ENCODE data around the gene SRSF3. TPM values are rescaled to one million over a fixed set of nuclear protein-coding genes. Genes with fewer than 3 reads are reported as not detected.
"Not testable (repeated sequence)": the region's sequence is repeated elsewhere in the genome, so short reads cannot be mapped to it uniquely, and the experiment has no call there.

The SRSF3 gene
- total and polyA plus RNA-seq, 8 donors: 60.5 to 122 (median 105) TPM

DNA sequence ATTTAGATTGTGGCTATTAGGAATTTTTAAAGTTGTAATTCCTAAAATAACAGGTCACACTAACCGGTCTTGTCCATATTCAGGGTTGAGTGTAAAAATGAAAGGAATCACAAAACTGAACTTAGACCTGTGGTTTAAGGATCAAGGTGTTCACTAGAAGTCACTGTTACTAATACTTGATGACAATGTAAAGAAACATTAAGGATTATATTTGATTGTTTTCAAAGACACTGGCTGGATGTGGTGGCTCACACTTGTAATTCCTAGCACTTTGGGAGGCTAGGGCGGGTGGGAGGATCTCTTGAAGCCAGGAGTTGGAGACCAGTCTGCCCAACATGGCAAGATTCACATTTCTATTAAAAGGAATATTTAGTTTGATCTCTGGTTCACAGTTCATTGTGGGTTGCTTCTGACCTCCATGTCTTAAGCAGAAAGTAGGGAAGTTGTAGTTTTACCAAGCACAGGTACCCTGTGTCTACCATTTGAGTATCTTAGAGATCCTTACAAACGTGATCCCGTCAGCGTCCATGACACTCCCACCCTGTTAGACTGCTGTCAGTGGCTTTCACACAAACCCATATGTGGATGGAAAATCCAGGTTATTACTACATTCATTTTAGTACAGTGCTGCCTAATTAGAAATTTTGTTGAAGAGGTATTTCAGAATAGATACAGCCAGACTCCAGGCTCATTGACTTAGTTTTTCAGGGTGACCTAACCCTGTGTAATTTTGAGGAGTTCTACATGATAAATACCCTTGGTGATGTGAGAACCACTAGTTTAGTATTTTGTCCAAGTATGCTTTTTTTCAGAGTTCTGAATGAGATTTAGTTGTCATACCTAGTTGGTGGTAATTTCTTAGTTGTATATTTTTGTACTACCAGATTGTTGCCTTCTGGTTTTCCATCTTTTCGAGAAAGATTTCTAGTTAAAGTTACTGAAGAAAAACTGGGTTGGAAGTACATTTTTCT lies 10.2 kb downstream of the SRSF3 start:
- DNase-seq (peak in 1 of 6 donors; percentile 16), FAIRE-seq (no peak), ATAC-seq (no peak)
- Histone ChIP-seq H3K36me3 (peaks cover 7 to 83% (median 56%) of the 10 kb centered on the region in 3 donors), H3K27ac (no peak overlapping the region), H3K9me3 (no peaks in the 10 kb centered on the region), H3K4me3 (no peak overlapping the region), H3K27me3 (no peaks in the 10 kb centered on the region), H3K4me1 (peaks cover 47 to 80% (median 79%) of the 10 kb centered on the region in 3 donors)
- intact Hi-C loops (cut with DNase I): no loop called here
- WGBS, 2 donors: 92 to 93% methylated on average over 6 of the region's 6 CpGs
- no peak for TF ChIP-seq CTCF (IDR thresholded peaks at IDR 0.05)

DNA sequence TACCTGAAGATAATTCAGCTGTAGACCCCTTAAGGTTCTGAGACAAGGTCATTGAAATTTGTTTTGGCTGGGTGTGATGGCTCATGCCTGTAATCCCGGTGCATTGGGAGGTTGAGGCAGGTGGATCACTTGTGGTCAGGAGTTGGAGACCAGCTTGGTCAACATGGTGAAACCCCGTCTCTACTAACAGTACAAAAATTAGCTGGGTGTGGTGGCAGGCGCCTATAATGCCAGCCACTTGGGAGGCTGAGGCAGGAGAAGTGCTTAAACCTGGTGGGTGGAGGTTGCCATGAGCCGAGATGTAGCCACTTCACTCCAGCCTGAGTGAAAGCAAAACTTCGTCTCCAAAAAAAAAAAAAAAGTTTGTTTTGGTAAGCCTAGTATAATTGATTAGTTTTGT lies 11.0 kb downstream of the SRSF3 start:
- Histone ChIP-seq H3K4me1 (peaks cover 40 to 79% (median 71%) of the 10 kb centered on the region in 3 donors), H3K27ac (no peak overlapping the region), H3K27me3 (no peaks in the 10 kb centered on the region), H3K36me3 (peaks cover 6 to 76% (median 50%) of the 10 kb centered on the region in 3 donors), H3K4me3 (no peak overlapping the region), H3K9me3 (no peaks in the 10 kb centered on the region)
- DNase-seq (peak in 1 of 6 donors; percentile 28), FAIRE-seq (no peak), ATAC-seq (no peak)
- WGBS, 2 donors: 61 to 68% methylated on average over 5 of the region's 5 CpGs
- no peak for TF ChIP-seq CTCF (IDR thresholded peaks at IDR 0.05)
- intact Hi-C loops (cut with DNase I): no loop called here

DNA sequence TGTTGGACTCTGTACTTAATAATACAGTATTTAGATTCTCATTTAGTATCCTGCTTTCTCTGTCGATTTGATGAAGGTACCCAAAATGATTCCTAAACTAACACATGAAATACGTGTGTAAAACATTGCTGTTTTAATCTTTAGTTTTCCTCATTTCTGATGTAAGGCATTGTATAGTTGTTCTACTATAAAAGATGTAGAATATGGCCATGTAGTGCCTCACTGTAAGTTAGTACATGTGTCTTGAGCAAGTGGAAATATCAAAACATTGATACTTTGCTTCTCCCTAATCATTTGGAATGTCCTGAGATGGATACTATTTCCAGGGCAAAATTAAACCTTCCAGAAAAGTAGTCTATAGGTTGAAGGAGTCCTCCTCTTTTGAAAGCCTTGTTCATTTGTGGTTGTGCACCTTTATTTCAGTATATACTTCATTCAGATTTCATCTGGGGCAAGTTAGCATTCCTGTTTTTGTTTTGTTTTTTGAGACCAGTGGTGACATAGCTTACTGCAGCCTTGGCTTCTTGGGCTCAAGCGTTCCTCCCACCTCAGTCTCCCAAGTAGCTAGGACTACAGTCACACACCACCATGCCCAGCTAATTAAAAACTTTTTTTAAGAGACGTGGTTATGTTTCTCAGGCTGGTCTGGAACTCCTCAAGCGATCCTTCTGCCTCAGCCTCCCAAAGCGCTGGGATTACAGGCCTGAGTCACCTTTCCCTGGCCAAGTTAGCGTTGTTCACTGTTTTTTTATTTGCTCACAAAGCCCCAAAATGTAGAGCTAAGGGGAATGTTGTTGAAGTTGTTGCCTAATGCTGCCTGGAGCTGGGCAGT lies 11.6 kb downstream of the SRSF3 start:
- TF ChIP-seq CTCF (IDR thresholded peaks at IDR 0.05): no peak
- Histone ChIP-seq H3K27ac (no peak overlapping the region), H3K36me3 (peaks cover 6 to 69% (median 45%) of the 10 kb centered on the region in 3 donors), H3K9me3 (no peaks in the 10 kb centered on the region), H3K27me3 (no peaks in the 10 kb centered on the region), H3K4me3 (no peak overlapping the region), H3K4me1 (peaks cover 39 to 73% (median 68%) of the 10 kb centered on the region in 3 donors)
- peak in 1 of 6 donors; percentile 6 for DNase-seq
- ATAC-seq: no peak
- FAIRE-seq: no peak
- WGBS, 2 donors: 84 to 86% methylated on average over 7 of the region's 7 CpGs
- intact Hi-C loops (cut with DNase I): no loop called here

- H3K4me3 ChIP-seq; H3K27me3 ChIP-seq; H3K9me3 ChIP-seq; intact Hi-C loops (cut with DNase I); FAIRE-seq: not testable (repeated sequence)
- WGBS, 2 donors: 54 to 58% methylated on average over 8 of the region's 8 CpGs
- H3K4me1 ChIP-seq: peaks cover 39 to 61% (median 59%) of the 10 kb centered on the region in 3 donors
- ATAC-seq (peak in 2 of 4 donors; percentile 3 to 27), DNase-seq (peak in 4 of 6 donors; percentile 45 to 53 (median 48))
- H3K27ac ChIP-seq: peak overlapping the region in 3 of 4 donors; percentile 15 to 38 (median 22)
- H3K36me3 ChIP-seq: peaks cover 6 to 59% (median 41%) of the 10 kb centered on the region in 3 donors
Observed at GRCh38 chr6:36607305-36607682, 13.1 kb downstream of the SRSF3 start.
